Eye (tissue), 1 donor: ENCODE results near the gene KPTN.
"Not testable (repeated sequence)": the region's sequence is repeated elsewhere in the genome, so short reads cannot be mapped to it uniquely, and the experiment has no call there.

Experiments
- DNase-seq: peaks from one replicate; pipeline ENCODE4 v3.0.0-alpha.2; 2015

The KPTN gene

DNA sequence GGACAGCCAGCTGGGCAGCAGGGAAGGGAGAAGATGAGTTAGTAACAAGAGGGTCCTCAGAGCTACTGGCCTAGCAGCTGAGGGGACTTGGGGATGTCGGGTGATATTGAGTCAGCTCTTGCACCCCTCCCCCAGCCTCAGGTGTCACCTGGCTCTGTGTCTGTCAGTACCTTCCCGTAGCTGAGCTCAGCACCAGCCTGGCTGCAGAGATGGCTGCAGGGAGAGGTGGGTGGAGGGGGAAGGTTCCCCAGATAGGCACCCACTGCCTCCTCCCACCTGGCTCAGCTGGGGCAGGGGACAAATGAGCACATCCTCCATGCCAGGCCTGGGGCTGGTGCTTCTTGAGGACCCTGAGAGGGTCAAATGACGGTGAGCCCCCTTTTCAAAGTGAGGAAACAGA, 6.8 kb upstream of the KPTN start:
- no peak for DNase-seq

DNA sequence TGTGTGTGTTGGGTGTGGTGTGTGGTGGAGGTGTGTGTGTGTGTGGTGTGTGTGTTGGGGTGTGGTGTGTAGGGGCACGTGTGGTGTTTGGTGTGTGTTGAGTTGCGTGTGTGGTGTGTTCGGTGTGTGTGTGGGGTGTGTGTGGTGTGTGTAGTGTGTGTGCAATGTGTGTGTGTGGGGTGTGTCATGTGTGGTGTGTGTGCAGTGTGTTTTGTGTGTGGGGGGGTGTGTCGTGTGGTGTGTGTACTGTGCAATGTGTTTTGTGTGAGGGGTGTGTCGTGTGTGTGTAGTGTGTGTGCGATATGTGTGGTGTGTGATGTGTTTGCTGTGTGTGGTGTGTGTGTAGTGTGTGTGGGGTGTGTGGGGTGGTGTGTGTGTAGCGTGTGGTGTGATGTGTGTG, 6.0 kb upstream of the KPTN start:
- no peak for DNase-seq

DNA sequence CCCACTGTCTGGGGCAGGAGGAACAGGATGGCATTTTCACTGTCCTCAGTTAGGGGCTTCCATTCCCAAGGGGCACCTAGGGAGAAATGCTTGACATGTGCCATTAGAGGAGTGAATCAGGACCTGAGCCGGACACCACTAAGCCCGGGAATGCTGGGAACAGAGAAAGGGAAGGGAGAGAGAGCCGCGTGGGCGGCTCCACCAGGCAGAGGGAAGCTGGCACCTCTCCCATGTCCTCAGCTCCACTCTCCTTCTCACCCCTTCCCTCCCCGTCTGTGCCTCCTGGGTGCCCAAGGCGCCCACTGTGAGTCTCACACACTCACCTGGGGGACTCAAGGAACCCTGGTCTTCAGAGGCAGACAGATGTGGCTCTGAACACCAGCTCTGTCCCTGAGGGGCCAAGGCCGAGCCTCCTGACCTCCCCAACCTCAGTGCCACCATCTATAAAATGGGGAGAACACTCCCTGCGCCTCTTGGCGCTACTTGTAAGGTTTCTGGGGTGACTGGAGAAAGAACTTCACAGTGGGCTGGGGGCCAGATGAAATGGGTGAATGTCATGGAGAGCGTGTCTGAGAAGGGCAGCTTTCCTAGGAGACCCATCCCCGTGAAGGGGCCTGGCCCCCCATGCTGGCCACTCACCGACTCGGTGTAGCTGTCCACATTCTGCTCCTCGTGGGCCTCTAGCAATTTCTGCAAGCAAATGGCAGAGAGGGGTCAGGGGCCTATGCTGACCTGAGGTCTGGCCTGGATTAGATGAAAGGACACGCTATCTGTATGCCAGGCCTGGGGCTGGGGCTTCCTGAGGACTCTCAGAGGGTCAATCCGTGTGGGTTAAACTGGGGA, 5.3 kb upstream of the KPTN start:
- no peak for DNase-seq

DNA sequence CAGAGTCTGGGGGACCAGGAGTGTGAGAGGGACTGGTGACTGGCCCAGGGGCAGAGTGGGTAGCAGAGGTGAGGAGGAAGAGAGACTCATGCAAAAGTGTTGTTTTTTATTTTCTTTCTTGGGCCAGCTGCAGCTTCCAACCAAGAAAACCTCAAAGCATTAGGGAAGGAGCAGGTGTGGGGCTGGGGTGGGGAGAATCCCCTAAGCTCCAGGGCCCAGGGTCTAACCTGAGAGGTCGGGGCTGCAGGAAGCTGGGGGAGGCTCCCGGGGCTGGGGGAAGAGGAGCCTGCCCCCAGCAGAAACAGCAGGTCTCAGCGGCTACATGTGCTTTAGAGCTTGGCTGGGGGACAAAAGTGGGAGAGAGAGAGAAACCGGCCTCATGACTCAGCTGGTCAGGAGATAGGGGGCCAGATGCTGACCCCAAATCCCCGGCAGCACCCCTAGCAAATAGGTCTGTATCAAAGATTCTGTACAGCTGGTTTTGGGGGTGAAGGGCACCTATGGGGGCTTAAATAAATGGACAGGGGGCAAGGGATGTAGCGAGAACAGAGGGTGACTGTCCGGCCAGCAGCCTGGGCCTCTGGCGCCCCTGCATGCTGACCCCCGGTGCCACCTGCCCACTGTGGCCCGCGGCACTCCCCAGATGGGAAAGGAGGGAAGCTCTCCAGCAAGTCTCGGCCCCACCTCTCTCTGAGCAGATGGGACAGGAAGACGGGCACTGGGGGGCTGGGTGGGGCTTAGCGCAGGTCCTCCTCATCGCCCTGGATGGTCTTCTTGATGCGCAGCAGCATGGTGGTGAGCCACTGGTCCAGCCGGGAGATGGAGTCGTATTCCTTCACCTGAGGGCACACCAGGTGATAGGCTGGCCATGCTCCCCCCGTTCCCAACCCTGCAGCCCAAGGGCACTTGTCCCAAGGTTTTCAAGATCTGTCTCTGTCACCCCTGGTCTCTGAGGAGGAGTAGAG, 3.8 kb upstream of the KPTN start:
- no peak for DNase-seq

DNA sequence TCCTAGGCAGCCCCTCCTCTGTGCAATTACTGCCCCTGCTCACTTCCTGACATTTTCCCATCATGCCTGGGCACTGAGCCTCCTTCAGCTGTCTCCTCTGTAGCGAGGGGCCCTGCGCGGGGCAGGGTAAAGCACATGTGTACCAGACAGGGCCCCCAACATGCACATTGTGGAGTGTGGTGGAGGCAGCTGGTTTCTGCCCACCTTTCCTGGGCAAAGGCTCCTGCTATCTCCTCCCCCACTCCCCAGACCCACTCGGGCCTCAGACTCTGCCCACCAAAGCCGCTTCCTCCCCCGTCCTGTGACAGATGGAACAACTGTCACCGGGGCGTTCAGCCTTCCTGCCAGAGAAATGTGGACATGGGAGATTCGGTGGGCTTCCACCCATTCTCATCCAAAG, 2.9 kb upstream of the KPTN start:
- DNase-seq, result peak; percentile 30

DNA sequence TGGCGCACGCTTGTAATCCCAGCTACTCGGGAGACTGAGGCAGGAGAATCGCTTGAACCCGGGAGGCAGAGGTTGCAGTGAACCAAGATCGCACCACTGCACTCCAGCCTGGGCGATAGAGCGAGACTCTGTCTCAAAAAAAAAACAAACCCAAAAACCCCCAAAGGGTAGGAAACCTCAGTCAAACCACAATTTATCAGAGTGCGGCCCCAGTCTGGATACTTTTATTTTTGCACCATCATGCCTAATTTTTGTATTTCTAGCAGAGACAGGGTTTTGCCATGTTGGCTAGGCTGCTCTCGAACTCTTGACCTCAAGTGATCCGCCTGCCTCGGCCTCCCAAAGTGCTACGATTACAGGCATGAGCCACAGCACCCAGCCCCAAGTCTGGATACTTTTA, 2.2 kb upstream of the KPTN start:
- DNase-seq, result not testable (repeated sequence)

DNA sequence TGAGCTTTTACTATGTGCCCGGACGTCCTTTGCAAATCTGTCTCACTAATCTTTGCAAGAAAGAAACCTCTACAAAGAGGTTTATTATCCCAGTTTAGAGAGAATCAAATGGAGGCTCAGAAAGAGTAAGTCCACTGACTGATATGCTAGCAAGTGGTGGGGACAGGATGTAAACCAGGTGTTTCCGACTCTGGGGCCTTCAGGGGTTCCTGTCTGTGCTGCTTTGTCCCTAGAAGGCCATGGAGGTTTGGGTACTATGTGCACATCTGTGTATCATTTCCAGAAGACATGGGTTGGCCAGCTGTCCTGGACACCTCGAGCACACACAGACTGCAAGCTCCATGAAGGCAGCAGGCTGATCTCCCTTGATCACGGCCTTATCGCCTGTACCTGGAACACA, 1.2 kb upstream of the KPTN start:
- no peak for DNase-seq

DNA sequence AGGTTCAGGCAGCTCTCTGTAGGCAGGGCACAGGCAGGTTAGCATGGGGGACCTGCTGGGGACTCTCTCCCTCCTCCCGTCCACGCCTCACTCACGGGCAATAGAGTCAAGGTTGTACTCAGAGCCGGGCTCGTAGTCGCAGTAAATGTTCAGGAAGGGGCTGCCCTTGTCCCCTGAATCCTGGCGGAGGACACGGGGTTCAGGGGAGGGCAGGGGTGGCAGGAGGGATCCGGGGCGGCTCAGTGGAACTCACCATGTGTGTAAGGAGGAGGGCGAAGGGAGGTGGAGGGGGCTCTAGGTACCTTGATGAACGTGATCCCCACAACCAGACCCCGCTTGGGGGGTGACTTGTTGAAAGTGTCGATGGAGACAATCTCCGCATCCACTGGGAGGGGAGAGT, 819 bp downstream of the KPTN start:
- no peak for DNase-seq

DNA sequence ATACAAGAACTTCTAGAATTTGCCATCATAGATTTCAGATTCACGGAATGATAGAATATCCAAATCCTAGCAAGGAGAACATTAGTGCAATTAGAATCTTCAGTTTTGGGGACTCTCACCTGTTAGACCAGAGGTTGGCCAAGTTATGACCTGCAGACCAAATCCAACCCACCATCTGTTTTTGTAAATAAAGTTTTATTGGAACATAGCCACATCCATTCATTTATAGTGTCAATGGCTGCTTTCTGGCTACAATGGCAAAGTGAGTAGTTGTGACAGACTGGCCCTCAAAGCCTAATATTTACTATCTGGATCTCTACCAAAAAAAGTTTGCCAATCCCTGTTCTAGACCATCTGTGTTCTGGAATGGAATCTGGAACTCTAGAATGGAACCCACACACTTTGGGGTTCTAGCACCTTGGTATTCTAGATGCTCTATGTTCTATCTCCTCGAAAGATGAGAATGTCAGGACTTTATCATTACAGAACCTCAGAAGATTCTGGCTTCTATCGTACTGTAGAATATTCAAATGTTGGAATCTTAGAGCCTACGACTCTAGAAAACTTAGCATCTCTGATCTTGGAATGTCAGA, 2.5 kb downstream of the KPTN start:
- DNase-seq, result no peak

DNA sequence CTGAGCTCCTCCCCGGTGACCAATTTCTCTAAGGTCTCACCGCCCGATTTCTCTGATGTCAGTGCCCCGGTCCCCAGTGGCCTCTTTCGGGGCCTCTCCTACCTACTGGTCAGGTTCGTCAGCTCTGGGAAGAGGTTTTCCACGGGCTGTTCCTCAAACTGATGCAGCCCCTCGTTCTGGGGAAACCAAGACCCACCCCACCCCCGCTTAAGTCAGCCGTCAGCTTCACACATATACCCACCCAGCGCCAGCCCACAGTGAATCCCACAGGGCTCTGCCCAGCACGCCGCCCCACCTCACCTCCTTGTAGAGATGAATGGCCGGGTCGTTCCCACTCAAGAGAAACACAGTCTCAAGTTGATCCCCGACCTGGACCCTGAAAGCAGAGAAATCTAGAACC, 3.4 kb downstream of the KPTN start:
- no peak for DNase-seq

DNA sequence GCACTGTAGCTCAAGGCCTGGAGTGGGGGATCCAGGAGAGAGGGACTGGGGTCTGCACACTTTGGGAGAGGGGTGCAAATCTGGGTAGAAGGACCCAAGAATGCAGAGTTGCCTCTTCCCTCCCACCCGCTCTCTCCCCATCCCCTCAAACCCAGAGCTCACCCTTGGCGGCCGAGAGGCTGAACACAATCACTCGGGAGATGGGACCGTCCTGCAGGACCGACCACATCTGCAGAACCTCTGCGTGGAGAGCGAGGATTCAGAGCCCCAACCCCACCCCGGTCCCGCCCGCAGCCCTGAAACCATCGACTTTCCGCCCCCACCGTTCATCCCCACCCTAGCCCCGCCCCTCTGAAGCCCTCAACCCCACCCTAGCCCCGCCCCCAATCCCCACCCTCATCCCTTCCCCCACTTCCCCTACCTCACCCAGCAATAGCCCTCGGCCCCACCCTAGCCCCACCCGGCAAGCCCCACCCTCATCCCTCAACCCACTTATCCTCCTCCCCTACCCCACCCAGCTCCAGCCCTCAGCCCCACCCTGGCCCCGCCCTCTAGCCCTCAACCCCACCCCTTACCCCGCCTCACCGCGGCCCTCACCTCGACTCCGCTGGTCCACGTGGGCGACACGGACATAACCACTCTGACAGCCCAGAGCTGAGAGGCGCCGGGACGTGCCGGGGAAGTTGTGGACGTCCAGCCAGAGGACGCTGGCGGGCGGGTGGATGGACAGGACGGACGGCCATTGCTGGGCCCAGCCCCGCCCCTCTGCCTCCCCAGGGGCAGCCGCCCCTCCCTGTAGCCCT, 4.1 kb downstream of the KPTN start:
- DNase-seq, result no peak

DNA sequence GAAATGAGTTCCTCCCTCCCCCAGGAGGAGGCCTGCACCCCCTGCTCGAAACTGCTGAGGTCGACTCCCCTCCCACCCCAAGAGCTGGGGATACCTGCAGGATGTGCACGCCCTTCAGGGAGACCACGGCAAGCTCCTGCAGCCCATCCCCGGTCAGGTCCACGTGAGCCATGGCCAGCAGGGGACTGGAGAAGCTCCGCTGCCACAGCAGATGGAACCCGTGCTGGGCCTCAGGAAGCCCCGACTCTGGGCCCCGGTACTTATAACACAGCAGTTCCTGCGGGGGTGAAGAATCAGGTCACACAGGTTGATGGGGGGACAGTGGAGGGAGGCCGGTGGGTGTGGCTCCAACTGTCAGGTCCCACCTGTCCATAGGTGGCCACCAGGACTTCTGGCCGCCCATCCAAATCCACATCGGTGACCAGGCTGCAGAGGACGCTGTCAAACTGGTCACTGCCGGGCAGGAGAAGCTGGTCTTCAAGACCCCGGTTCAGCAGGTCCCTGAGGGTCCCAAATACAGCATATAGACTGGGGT, 7.5 kb downstream of the KPTN start:
- DNase-seq, result no peak

DNA sequence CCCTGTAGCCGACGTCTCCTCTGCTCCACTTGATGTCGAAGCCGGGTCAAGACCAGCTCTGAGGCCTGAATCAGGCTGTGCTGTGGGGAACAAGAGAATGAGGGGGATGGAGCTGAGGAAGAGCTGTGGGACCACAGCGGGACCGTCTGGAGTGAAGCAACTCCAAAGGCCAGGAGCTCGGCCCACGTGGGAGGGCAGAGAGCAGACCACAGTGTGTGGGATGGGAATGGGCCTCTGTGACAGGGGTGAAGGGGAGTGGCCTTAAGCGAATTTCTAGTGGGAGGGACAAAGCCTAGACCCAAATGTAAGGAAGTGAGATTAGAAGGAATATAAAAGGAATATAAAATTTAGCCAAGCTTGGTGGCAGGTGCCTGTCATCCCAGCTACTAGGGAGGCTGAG, 8.6 kb downstream of the KPTN start:
- no peak for DNase-seq

DNA sequence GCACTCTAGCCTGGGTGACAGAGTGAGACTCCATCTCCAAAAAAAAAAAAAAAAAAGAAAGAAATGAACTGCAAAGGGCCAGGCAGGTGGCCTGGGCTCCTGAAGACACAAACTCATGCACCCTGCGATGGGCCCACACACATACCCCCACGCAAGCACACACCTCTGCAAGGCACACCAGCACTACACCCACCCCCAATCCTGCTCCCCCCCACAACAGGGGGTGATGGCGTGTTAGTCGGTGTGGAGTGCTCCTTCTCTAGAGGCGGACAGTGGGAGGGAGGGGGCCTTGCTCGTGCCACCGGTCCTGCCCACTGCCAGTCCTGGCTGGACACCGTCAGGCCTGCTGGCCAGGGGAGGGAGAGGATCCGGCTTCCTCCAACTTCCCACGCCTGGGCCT, 10.7 kb downstream of the KPTN start:
- no peak for DNase-seq

DNA sequence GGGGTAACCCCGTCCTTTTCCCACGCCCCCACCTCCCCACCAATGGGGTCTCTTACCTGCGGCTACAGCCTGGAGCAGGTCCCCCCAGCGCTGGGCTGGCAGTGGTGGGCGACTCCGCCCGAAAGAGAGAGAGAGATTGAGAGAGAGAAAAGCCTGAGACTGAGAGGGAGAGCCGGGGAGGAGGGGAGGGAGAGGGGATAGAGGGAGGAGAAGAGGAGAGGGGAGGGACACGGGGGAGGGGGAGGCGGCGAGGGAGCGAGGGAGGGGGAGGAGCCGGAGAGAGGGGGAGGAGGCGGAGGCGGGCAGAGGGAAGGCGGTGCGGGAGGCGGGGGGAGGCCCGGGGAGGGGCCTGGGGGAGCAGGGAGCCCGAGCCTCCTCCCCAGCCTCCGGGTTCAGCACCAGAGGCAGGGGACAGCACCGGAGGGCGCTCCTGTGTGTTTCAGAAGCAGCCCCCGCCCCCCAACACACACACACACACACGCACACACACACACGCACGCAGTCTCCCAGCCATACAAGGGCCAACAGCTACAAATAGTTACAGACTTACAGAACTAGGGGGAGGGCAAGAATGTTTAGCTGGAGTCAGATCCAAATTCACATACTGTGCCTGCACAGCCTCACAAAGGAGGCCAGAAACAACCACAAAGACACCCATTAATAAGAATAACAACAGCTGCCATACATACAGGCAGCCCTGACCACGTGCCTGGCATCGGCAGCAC, 12.1 kb downstream of the KPTN start, which contains the start of gene SLC8A2:
TSS of gene SLC8A2 (minus strand) at position 161 of the 725 bp plus-strand sequence. CDS start 5,490 bp downstream, outside the sequence.
- DNase-seq, result peak; percentile 94

DNA sequence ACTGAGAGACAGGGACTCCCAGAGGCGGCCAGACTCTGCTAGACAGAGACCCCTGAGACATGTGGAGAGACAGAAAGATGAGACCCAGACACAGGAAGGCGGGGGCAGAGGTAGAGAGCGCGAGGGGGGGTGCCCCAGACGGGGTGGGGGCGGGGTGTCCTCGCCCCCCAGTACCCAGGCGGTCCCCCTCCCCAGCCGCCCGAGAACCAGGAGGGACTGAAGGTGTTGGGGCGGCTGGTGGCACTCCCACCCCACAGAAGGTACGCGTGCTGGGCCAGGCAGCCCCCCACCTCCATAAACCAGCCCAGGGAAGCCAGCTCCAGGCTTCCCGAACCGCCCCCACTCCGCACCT, 12.7 kb downstream of the KPTN start:
- DNase-seq, result no peak

DNA sequence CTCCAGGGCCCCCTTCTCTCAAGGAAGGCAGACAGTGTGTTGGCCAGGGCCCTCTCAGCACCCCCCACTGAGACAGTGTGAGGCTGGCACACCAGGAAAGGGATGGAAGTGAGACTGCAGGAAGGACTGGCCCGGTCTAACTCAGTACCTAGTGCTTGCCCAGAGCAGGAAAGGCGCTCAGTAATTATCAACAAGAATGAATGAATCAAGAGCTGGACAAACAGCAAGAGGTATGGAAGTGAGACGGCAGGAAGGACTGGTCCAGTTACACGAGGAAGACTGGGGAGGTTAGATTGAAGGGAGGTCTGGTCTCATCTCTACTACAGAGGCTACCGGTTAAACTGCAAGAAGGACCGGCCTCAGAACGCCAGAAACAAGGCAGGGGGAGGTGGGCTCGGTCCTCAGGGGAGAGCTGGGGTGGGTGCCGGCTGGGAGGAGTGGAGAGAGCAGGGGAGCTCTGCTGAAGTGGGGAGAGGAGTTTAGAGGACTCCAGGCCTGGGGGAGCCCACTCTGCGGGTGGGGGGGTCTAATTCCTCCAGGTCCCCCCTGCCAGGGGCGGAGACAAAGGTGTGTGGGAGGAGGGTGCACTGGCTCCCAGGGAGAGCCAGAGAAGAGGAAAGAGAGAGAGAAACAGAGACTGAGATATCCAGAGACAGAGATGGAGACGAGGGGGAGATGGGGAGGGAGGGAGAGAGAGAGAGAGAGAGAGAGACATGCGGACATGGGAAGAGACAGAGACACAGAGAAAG, 13.4 kb downstream of the KPTN start:
- no peak for DNase-seq

DNA sequence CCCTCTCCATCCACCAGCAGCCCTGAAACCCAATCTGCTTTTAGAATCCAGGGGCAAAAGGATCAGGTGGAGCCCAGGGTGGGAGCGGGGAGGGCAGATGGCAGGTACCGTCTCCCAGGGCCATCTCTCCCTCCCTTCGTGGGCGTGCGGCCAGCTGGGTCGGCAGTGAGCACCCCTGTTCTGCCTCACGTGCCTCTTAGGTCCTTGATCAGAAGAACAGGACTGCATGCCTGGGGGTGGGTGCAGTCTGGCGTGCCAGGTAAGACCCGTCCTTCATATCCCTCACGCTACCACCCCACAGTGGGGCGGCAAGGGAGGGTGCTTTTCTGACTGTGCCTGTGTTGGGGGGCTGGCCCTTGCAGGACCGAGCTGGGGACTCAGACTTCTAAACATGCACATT, 14.3 kb downstream of the KPTN start:
- DNase-seq, result no peak

DNA sequence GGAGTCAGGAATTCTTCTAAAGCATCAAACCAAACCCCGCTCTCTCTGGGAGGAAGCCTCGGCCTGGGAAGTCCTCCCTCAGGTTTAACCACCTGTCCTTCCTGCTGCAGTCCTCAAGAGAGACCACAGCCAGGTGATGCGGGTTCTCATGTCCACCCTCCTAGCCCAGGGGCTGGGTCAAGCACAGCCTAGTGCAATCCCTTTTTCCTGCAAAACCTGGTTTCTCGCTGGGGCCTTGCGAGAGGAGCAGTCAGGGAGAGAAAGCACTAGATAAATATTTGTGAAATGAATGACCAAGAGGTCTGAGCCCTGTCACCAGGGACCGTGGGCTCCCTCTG, 14.7 kb downstream of the KPTN start:
- DNase-seq, result no peak

DNA sequence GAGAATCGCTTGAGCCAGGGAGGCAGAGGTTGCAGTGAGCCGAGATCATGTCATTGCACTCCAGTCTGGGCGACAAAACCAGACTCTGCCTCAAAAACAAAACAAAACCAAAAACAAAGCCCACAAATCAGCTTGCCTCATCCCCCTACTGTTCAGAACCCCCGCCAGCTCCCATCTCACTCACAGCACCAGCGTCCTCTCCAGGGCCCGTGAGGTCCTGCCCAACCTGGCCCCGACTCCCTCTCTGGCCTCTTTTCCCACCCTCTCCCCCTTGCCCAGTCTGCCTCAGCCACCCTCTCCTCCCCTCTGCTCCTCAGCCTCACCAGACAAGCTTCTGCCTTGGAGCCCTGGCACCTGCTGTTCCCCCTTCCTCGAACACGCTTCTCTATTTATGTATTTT, 16.1 kb downstream of the KPTN start:
- no peak for DNase-seq

DNA sequence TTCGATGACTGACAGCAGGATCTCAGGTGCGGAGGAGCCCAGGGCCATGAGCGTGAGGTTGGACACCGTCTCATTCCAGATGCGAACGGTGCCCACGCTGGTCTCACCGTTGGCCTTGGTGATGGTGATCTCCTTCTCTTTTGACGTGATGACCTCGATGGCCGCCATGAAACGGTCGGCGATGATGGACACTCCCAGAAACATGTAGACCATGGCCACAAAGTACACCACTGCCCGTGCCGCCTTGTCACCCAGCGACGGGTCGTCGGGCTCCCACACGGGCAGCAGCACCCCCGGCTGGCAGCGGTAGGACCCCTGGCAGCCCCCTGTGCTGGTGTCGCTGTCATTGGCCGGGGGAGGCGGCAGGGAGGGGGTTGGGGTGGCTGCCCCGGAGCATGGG, 18.1 kb downstream of the KPTN start:
- DNase-seq, result no peak
